GM18502 (cell line): ENCODE results near the gene TRPV3.
"Not testable (repeated sequence)": the region's sequence is repeated elsewhere in the genome, so short reads cannot be mapped to it uniquely, and the experiment has no call there.

Source experiments
- ATAC-seq: cut with Tn5 transposase; IDR thresholded peaks from one replicate; pipeline ENCODE4 v1.9.1; 2021; ENCODE audit warnings: mild to moderate bottlenecking; ENCODE audit not compliant: unreplicated experiment, poor library complexity

The TRPV3 gene

GRCh38 chr17:3557768-3558583, at the start of gene TRPV3:
TRPV3 (minus strand) TSS chr17:3557812; CDS start chr17:3554850, 2,962 bp downstream.
- ATAC-seq: peak; percentile 49

DNA sequence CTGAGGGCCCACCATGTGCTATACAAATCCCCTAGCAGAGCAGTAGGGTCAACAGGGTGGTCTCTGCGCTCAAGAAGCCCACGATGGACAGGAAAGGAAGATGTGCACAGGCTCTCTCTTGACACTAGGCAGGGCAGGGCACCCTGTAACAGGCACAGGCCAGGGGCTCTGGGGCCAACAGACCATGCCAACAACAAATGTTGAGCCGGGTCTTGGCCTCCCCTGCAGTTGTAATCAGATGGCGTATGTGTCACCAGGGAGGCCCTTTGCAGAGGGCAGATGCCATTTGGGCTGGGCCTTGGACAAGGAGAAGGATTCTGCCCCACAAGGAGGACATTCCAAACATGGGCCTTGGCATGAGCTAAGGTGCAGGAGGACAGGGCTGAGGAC, 46.3 kb upstream of the TRPV3 start:
- no peak for ATAC-seq

DNA sequence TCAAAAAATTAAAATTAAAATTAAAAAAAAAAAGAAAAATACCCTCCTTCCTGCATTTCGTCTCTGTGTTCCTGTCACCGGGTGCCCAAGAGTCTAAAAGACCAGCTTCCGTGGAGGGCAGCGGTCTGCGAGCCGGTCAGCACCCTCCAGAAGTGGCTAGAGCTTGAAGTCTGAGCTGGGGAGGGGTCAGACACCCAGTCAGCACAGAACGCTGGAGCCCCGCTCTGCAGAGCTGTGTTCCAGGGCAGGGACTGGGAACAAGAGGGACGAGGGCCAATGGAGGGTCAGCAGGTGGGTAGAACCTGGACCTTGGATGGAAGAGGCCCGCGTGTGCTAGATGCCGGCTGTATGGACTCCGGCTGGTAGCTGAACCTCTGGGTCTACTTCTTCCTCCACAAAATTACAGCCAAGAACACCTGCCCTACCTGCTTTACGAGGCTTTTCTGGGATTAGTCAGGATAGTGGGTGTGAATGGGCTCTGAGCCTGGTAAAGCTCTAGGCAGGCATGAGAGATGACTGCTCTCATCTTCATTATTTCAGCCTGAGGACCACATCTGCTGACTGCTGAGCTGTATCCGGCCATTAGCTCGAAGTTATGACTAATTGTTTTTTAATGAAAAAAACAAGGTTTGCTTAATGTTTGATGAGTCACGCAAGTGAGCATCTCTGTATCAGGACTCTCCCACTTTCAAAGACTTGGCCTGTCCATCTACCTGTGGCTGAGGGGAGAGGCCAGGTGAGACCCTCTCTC, 45.7 kb upstream of the TRPV3 start:
- no peak for ATAC-seq

DNA sequence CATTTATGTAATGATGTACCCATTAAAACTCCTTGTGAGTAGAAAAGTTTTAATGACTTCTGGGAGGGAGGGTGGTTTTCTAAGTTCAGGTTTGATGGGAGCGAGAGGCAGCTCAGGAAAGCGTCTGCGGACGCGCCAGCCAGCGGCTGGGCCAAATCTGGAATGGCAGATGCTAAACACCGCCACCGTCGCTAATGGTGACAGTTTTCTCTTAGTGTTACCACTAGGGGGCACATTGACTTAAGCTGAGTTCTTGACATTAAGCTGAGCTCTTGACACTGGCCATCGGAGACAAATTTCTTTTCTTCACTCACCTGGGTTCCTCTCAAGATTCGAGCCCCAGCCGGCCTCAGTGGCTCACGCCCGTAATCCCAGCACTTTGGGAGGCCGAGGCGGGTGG, 44.9 kb upstream of the TRPV3 start:
- ATAC-seq: no peak

DNA sequence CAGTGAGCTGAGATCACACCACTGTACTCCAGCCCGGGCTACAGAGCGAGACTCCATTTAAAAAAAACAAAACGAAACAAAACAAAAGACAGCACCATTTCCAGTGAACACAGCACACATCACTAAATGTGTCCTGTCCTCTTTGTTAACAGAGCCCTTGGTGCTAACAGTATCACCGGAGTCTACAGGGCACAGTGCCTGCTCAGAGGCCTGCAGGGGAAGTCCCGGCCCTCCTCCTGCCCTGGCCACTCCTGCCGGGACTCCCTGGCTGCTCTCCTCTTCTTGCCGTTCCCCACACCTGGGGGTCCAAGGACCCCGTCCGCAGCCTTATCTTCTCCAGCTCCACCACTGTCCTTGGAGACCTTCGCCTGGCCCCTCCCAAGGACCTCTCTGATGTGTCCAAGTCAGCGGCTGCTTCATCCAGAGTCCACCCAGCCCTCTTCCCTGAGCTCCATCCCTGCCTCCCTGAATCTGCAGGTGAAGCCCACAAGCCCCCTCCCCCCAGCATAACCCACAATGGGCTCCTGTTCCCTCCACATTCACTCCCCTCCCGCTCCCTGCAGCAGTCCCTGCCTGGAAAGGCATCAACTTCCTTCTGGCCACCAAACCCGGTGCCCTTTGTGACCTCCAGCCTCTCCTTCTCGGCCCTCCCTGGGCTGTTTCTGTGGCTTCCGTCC, 43.1 kb upstream of the TRPV3 start:
- ATAC-seq: no peak

DNA sequence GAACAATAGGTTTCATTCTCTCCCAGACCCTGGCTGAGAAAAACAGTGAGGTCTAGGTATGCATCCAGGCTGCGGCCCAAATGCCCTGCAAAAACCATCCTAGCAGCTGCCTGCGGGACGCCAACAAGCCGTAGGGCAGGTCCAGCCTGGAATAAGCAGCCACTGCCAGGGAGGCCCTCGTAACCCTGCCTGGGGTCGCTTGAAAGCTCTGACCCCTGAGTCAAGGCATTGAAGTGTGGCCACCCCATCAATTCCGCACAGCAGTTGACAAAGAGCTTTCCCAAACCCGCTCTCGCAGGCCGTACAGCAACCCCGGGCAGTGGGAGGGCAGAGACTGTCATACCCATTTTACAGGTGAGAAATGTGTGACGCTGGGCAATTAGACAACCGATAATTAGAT, 40.5 kb upstream of the TRPV3 start:
- ATAC-seq: no peak

DNA sequence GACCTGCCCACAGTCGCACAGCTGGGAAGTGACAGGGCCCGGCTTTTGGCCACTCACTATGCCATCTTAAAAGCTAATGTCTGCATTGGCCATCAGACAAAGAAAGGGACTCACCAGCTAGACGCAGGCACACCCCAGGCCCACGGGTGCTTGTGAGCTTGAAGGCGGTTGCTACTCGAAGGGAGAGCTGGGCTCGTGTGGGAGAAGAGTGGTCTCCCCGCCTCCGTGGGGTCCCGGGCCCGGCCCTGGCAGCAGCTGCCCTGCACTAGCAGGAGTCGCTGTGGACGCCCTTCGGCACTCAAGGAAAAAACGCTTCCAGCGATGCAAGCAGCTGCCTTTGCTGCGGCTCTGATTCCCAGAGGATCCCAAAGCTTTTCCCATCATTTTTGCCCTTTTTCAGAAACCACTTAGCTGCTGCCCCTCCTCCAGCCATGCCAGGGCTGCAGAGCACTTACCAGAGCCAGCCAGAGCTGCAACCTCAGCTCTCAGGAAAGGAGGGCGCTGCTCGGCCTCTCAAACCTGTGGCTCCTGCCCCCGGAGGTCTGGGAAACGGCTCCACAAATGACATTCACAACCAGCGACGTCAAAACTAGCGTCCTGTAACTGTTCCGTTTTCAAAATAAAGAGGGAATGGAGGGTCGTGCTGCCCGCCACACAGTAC, 39.3 kb upstream of the TRPV3 start:
- ATAC-seq: no peak

DNA sequence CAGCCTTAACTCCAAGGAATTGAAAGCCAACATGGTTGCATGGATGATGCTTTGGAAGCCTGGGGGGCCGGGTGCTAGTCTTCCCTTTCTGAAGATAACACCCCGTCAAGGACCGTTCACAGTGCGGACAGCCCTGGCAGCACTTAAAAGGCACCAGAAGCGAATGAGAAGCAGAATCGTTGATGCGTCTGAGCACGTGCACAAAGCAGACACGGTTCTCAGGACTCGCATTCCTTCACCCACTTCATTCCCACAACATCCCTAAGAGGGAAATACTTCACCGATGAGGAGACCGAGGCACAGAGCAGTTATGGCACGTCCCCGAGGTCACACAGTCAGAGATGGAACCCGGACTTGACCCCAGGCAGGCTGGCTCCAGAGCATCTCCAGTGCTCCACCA, 37.4 kb upstream of the TRPV3 start:
- no peak for ATAC-seq

DNA sequence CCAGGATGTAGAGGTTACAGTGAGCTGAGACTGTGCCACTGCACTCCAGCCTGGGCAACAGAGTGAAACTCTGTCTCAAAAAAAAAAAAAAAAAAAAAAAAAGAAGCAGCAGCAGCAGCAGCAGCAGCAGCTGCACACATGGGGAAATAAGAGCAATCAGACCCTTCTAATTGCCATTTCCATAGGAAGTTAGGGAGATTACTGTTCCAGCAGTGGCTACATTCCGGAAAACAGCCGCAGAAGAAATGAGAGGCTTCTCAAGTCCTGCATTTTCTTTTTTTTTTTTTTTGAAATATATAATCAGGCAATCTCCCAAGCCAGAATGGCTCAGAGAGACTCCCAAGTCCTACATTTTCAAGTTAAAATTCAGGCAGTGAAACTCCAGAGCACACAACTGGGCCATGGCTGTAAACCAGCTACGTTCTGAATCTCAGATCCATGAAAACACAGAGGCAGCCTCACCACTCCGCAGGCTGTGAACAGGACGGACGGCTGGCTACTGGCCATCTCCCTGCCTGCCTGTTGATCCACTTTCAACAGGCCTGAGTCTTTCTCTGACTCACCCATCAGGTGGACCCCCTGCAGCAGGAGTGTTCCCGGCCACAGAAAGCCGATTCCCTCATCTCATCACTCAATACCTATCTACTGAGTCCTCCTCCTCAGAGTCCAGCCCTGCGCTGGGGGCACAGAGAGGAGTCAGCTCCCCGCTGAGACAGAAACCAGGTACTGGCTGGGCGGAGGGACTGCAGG, 36.6 kb upstream of the TRPV3 start:
- no peak for ATAC-seq

DNA sequence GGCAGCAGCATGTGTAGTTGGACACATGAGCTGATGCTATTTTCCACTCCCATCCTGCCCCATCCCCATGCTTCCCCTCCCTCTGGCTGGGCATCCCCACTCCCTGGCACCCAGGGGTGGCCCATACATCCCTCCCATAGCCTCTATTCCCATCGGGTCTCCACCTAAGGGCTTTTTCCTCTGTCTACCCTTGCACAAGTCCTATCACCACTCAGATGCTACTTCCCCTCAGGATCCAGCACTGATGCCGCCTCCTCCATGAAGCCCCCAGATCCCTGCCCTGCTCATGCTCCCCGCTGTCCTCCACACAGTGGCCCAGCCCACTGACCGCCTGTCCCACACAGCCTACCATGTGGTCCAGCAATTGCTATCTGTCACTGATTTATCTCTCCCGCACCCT, 35.8 kb upstream of the TRPV3 start:
- no peak for ATAC-seq

DNA sequence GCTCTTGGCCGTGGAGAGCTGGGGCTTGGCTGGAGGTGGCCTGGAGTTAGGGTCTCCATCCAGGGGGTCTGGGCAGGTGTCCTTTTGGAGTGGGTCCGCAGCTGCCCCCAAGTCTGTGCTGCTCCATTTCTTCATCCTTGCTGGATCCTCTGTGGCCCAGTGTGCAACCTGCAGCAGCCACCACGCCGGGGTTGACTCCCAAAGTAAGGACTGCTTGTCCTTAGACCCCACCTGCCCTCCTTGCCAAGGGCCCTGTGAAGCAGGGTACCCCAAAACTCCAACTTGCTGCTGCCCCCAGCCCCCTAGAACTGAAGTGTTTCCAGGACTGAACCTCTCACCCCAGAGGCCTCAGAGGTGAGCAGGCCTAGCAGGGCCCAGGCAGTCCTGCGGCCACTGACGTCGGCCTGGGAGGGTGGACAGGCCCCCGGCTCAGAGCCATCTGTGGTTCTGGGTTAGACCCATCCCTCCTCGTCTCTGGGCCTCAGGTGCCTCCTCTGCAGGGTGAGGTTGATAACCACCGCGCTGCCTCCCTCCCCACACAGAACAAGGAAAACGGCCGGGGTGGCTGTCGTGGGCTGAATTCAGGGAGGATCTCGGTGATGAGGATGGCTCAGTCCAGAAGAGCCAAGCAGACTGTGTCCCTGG, 34.7 kb upstream of the TRPV3 start:
- ATAC-seq: no peak

DNA sequence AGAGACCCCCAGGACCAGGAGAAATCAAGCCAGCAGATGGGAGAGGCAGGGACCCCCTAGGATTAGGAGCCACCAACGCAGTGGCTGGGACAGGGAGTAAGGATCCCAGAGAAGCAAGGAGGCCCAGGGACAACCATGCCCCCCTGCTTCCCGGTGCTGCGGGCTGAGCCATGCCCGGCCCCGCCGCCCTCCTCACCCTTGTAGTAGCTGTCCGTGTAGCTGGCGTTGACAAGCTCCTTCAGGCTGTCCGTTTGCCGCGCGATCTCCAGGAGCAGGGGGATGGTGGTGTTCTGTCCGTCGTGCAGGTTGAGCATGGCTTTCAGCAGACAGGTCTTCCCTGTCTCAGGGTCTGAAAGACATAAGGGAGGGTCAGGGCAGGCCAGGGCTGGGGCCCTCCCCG, 33.2 kb upstream of the TRPV3 start:
- ATAC-seq: no peak

DNA sequence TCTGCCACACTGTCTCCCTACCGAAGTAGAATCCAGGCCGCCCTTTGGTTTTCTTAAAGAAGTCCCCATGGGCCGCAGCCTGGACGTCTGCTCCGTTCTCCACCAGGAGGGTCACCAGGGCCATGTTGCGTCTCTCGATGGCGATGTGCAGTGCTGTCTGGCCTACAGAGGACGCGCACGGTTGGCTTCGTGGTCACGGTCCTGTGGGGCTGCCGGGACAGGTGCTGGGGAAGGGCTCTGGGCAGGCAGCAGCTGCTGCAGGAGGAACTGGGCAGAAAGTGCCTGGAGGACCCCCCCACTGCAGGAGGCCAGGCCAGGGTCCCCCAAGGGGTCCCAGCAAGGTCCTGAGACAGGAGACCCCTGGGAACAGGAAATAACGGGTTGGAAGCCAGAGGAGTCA, 32.6 kb upstream of the TRPV3 start:
- no peak for ATAC-seq

GRCh38 chr17:3589784-3590183, 32.2 kb upstream of the TRPV3 start:
- no peak for ATAC-seq

DNA sequence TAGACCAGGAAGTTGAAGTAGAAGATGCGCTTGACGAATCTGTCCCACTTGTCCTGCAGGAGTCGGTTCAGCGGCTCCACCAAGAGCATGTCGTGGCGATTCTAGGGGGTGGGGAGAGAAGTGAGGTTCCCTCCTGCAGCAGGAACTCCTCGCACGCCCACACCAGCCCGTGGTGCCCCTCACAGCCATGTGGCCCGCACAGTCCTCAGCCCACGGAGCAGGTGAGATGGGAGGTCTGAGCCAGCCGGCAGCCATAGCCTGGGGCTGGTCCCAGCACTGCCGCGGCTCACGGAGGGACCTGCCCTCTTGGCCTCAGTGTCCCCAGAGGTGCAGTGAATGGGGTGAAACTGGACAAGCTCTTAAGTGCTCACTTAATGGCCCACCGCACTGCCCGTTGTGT, 28.2 kb upstream of the TRPV3 start:
- no peak for ATAC-seq

DNA sequence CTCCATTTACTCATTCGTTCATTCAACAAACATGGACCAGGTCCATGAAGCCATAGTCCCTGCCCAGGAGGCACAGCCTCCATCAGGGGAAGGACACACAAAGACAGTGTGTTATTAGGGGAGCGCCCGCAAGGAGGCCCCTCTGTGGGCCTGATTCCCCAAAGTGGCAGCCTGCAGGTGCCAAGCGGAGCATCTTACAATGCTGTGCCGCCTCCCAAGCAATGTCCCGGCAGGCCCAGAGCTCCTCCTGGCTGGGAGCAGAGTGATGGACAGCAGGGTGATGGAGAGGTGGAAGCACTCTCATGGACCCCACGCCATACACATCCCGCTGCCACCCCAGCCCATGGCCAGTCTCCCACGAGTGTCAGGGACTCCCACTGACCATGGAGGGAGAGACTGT, 25.8 kb upstream of the TRPV3 start:
- ATAC-seq: no peak

- no peak for ATAC-seq
Observed at GRCh38 chr17:3582915-3583314, 25.3 kb upstream of the TRPV3 start.

DNA sequence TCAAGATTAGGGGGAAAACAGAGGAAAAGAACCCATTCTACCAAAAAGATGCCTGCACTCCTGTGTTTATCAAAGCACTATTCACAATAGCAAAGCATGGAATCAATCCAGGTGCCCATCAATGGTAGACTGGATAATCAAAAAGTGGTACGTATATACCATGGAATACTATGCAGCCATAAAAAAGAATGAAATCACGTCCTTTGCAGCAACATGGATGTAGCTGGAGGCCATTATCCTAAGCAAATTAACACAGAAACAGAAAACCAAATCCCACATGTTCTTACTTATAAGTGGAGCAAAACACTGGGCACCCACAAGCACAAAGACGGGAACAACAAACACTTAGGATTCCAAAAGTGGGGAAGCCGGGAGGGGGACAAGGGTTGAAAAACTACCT, 21.1 kb upstream of the TRPV3 start:
- not testable (repeated sequence) for ATAC-seq

GRCh38 chr17:3576970-3577369, 19.4 kb upstream of the TRPV3 start:
- ATAC-seq: no peak

DNA sequence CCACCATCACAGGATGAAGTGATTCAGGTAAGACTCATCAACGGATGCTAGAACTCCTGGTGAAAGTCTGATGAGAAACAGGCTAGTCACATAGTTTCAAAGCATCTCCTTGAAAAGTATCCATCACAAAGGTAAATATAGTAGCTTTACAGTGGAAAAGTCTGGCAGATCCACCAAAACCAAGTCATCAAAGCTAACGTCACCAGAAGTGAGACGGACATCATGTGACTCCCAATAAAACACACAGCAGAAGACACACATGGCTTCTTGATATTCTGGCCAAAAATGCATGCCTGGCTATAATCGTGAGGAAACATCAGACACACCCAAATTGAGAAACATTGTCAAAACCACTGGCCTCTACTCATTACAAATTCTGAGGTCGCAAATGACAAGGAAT, 17.9 kb upstream of the TRPV3 start:
- no peak for ATAC-seq
